HG03565 (cell line): ENCODE measurements around the gene CD81.
"Not testable (repeated sequence)": the region's sequence is repeated elsewhere in the genome, so short reads cannot be mapped to it uniquely, and the experiment has no call there.

ENCODE experiments used
- ATAC-seq: cut with Tn5 transposase; IDR thresholded peaks from one replicate; pipeline ENCODE4 v1.9.1; 2021; ENCODE audit warnings: mild to moderate bottlenecking, moderate library complexity; ENCODE audit not compliant: unreplicated experiment

CD81 gene

GRCh38 chr11:2376751-2377451 is at the start of gene CD81:
CD81 (plus strand) TSS chr11:2377310; CDS start chr11:2377550, 240 bp downstream.
- no peak for ATAC-seq

DNA sequence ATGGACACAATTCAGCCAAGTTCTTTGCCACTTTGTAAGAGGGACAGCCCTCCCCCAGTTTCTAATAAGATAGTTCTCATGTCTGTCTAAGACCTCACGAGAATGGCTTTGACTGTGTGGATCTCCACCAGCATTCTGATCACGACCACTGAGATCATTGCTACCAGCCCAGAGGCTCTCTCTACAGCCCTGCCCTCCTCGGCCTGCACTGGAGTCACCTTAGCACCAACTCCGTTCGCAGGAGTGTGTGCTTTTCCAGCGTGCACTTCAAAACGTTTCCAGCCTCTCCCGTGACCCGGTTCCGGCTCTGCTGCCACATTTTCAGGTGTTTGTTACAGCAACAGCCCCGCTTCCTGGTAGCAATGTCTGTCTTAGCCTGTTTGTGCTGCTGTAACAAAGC is 49.1 kb upstream of the CD81 start:
- no peak for ATAC-seq

GRCh38 chr11:2328656-2329354 is 48.3 kb upstream of the CD81 start:
- no peak for ATAC-seq

DNA sequence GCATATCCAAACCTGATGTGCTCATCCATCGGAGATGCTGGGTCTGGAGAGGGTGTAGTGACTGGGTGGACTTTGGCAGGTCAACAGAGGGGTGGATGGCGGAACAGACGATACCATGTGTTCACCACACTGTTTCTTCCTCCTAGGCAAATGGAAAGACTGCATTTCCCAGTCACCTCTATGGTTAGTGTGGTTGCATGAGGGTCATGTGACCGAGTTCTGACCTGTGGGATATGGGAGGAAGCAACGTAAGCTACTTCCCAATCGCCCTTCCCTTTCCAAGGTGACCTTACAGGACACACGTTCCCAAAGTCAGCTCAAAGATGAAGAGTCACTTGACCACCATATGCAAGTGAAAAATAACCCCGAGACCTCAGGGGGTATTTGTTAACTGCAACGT is 47.6 kb upstream of the CD81 start:
- no peak for ATAC-seq

DNA sequence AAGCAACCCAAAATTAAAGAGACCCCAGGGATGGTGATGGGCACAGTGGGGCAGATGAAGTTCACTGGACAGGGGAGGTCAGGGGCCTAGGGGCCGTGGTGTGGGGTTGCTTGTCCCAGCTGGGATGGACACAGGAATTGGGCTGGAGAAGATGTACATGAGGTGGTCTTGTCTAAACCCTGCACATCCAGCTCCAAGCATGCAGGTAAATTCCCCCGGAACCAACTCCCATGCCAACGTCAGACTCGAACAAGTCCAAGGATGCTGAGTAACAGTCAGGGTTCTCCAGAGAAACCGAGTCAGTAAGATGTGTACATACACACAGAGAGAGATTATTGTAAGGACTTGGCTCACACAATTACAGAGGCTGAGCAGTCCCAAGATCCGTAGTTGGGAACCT is 46.4 kb upstream of the CD81 start:
- ATAC-seq, result no peak

DNA sequence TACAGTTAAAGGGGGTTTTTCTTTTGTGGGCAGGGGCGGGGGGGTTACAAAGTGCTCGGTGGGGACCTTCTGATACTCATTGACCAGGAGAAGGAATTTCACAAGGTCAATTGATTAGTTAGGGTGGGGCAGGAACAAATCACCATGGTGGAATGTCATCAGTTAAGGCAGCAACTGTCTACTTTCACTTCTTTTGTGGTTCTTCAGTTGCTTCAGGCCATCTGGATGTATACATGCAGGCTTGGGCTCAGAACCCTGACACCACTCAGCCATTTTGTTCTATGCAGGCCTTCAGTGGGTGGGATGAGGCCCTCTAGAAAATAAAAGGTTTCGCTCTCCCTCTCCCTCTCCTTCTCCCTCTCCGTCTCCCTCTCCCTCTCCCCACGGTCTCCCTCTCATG is 45.7 kb upstream of the CD81 start:
- ATAC-seq, result no peak

DNA sequence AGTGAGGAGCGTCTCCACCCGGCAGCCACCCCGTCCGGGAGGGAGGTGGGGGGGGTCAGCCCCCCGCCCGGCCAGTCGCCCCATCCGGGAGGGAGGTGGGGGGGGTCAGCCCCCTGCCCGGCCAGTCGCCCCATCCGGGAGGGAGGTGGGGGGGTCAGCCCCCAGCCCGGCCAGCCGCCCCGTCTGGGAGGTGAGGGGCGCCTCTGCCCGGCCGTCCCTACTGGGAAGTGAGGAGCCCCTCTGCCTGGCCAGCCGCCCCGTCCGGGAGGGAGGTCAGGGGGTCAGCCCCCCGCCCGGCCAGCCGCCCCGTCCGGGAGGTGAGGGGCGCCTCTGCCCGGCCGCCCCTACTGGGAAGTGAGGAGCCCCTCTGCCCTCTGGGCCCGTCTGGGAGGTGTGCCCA is 44.5 kb upstream of the CD81 start:
- ATAC-seq, result not testable (repeated sequence)

DNA sequence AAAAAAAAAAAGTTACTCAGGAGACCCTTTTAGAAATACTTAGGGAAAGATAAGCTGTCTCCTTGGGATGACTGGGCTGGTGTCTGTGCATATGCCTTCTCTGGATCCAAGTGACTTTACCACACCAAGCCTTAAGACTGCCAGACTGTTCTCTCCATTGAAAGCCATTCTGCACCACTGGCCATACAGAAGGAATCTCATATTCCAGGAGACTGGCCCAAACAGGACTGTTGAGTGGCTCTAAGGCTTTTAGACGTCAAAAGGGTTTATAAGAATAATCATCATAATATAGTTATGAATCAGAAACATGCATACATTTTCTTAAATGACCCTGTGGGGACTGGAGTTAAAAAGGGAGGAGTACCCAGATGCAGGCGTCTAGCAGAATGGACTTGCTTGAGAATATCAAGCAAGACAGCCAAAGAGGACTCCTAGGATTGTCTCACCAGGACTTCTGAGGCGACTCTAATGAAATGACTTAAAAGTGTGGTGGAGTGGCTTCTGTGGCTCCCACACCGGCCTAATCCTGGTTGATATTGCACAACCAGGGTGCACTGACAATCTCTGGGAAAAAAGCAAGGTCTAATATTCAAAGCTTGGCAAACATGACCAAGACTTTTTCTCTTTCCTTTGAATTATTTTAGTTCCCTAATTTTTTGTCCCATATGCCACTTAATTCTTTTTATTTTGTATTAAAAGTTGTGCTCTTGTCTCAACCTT is 43.5 kb upstream of the CD81 start:
- ATAC-seq, result not testable (repeated sequence)

DNA sequence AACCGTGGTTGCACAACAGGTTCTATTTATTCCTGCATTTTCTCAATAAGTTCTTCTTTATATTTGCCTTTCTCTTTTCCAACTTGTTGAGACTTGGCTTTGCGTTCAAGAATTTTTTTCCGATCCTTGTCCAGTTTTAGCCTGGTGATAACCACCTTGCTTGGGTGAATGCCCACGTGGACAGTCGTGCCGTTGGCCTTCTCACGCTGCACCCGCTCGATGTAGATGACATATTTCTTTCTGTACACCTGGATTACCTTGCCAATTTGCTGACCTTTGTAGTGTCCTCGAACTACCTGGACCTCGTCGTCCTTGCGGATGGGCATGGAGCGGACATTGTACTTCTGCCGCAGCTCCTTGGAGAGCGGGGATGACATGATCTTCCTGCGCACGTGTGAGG is 41.8 kb upstream of the CD81 start:
- not testable (repeated sequence) for ATAC-seq

GRCh38 chr11:2338760-2339159 is 38.4 kb upstream of the CD81 start:
- not testable (repeated sequence) for ATAC-seq

DNA sequence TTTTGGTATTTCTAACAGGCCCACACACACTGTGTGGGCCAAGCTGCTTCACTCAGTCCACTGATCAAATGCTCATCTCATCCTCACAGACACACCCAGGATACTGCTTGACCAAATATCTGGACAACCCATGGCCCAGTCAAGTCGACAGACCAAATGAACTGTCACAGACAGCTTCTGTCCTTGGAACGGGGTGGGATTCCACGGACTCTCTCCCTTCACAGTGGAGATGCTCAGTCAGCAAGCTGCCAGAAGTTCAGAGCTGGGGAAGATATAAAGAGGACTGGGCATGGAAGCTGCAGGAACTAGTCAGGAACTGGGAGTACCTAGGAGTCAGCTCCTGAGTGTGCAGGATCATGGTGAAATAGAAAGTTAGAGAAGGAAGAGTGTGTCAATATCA is 34.6 kb upstream of the CD81 start:
- no peak for ATAC-seq

GRCh38 chr11:2342981-2343380 is 34.1 kb upstream of the CD81 start:
- no peak for ATAC-seq

GRCh38 chr11:2343502-2343901 is 33.6 kb upstream of the CD81 start:
- ATAC-seq, result no peak

DNA sequence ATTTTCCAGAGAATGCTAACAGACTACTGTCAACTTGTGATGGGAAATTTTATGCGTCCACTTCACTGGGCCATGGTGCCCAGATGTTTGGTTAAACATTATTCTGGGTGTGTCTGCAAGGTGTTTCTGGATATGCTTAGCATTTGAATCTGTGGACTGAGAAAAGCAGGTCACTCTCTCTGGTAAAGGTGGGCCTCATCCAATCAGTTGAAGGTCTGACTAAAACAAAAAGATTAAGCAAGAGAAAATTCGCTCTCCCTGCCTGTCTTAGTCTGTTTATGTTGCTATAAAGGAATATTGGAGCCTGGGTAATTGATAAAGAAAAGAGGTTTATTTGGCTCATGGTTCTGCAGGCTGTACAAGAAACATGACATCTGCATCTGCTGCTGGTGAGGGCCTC is 32.1 kb upstream of the CD81 start:
- ATAC-seq, result no peak

DNA sequence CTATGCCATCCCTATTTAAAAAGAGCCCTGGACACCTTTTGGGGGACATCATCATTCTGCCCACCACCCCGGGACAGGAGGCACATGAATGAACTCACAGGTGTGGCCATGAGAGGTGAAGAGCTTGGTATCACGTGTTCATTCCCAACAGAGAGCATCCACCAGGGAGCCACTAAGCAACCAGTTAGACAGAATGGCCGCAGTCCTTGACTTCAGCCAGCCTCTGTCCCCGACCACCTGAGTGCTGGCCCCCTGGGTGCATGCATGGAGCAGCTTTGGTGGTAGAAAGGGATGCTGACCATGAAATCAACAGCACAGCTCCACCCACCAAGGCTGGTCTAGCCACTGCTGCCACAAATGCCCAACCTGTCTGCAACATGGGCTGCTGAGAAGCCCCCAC is 31.1 kb upstream of the CD81 start:
- no peak for ATAC-seq

GRCh38 chr11:2346586-2347307 is 30.4 kb upstream of the CD81 start:
- ATAC-seq, result no peak

GRCh38 chr11:2347308-2347830 is 29.7 kb upstream of the CD81 start:
- ATAC-seq, result no peak

- ATAC-seq, result no peak
Observed at GRCh38 chr11:2348986-2349385, 28.1 kb upstream of the CD81 start.

- ATAC-seq, result no peak
Observed at GRCh38 chr11:2351701-2352100, 25.4 kb upstream of the CD81 start.

DNA sequence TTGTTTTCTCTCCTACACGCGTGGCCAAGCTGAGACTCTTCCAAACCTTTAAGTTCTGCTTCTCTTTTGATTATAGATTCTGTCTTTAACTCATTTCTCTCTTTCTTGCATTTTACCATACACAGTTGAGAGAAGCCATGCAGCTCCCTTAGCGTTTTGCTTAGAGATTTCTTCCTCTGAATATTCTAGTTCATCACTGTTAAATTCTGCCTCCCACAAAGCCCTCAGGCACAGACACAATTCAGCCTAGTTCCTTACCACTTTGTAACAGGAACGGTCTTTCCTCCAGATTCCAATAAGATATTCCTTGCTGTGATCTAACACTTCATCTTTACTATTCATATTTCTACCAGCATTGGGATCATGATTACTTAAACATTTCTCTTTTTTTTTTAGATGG is 24.7 kb upstream of the CD81 start:
- ATAC-seq, result no peak

DNA sequence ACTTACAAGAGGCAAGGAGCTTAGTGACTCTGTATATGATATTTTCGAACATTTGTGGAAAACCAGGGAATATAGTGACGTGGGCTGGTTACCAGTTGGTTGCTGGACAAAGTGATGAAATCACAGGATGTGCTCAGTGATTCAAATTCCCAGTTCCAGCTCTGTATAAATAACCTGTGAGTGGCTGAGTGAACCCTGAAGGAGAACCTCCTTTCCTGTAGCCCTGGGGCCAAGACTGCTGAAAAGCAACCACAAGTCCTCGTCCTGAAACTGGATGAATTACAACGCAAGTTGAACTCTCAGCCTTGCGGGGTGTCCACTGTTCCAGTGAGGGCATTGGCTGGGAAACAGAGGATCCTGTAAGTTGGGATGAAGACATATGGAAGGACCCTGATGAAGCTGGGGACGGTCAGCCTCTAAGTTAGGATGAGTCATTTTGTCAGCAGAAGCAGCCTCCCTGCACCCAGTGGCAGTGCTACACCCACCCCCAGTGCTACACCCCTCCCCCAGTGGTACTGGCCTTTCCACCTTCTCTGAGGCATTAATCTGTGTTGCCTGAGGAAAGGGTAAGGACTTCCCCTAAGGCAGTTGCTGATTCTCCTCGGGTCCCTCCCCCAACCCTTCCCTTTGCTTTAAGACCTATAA is 22.0 kb upstream of the CD81 start:
- no peak for ATAC-seq
